HG03575 (cell line): ENCODE data around the gene GAL3ST3.
"Not testable (repeated sequence)": the region's sequence is repeated elsewhere in the genome, so short reads cannot be mapped to it uniquely, and the experiment has no call there.

ENCODE experiments used
- ATAC-seq: cut with Tn5 transposase; IDR thresholded peaks from one replicate; pipeline ENCODE4 v1.9.1; 2021; ENCODE audit not compliant: unreplicated experiment, insufficient number of reproducible peaks, low FRiP score; ENCODE audit errors: extremely low read depth

The GAL3ST3 gene

GRCh38 chr11:66016793-66017177 is 32.2 kb downstream of the GAL3ST3 start:
- ATAC-seq: no peak

GRCh38 chr11:66015936-66016792 is 32.8 kb downstream of the GAL3ST3 start:
- no peak for ATAC-seq

DNA sequence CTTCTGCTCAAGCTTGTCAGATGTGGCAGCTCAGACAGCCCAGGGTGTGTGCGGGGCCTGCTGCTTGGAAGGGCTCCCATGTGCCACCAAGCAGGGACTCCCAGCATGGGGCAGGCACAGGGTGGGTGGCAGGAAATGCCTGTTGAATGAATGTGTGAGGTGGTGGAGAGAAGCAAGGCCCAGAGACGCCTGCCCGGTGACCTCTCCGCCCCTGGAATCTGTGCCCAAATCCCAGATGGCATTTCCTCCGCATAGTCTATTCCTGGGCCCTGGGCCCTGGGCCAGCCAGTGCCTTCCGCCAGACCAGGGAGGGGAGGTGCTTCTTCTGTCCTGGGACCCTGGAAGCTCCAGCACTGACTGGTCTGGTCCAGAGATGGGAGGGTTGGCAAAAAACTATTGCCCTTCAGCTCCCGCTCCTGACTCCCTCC is 33.5 kb downstream of the GAL3ST3 start:
- ATAC-seq: no peak

GRCh38 chr11:66014804-66015453 is 34.0 kb downstream of the GAL3ST3 start:
- ATAC-seq: no peak

DNA sequence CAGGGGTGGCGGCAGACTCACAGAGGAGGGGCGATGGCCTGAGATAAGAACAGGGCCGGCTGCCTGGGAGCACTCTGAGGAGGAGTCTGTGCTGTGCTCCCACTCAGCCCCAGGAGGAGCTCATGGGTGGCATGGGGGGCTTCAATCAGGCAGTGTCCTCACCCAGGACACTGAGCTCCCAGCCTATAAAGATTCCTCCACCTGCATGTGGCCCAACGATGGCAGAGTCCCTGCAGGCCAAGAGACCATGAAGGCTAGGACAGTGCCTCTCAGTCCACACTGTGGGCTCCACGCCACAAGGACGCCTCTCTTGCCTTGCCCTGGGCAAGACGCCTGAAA is 35.2 kb downstream of the GAL3ST3 start:
- ATAC-seq: no peak

GRCh38 chr11:66012946-66013761 is 35.8 kb downstream of the GAL3ST3 start:
- no peak for ATAC-seq

DNA sequence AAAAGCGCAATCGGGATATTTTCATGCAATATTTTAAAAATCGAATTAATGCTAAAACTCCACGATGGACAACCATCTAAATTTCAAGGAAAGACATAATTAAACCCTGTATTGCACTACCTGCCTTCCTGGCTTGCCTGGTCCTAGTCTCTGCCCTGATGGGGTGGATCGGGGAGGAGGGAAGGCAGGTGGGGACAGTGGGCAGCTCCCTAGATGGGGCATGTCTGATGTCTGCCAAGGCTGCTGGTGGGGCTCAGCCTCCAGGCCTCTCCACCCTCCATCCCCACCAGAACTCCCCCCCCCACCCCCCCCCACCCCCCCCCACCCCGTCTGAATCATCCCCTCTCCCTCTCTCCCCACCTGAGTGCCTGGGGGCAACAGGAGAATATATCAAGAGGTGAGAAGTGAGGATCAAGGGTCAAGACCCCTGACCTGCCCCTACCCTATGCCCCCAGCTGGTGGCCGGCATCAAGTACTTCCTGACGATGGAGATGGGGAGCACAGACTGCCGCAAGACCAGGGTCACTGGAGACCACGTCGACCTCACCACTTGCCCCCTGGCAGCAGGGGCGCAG is 36.5 kb downstream of the GAL3ST3 start:
- no peak for ATAC-seq

DNA sequence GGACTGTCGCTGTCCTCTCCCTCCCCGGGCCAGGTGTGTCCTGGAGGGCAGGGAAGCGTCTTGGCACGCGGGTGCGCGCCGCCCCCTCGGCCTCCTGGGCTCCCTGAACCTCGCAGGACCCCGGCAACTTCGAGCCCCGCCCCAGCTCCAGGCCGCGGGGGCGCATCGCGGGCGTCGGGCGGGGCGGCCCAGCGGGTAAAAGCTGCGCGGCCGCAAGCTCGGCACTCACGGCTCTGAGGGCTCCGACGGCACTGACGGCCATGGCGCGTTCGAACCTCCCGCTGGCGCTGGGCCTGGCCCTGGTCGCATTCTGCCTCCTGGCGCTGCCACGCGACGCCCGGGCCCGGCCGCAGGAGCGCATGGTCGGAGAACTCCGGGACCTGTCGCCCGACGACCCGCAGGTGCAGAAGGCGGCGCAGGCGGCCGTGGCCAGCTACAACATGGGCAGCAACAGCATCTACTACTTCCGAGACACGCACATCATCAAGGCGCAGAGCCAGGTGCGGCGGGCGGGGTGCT is 37.1 kb downstream of the GAL3ST3 start, which contains the start of gene CST6:
CST6 (plus strand) TSS at position 224 of the 519 bp plus-strand sequence; CDS start at position 261, 37 bp downstream.
- ATAC-seq: no peak

- ATAC-seq: no peak
Measured at GRCh38 chr11:66011239-66011784, 37.6 kb downstream of the GAL3ST3 start.

GRCh38 chr11:66010036-66010435 is 38.9 kb downstream of the GAL3ST3 start:
- not testable (repeated sequence) for ATAC-seq

DNA sequence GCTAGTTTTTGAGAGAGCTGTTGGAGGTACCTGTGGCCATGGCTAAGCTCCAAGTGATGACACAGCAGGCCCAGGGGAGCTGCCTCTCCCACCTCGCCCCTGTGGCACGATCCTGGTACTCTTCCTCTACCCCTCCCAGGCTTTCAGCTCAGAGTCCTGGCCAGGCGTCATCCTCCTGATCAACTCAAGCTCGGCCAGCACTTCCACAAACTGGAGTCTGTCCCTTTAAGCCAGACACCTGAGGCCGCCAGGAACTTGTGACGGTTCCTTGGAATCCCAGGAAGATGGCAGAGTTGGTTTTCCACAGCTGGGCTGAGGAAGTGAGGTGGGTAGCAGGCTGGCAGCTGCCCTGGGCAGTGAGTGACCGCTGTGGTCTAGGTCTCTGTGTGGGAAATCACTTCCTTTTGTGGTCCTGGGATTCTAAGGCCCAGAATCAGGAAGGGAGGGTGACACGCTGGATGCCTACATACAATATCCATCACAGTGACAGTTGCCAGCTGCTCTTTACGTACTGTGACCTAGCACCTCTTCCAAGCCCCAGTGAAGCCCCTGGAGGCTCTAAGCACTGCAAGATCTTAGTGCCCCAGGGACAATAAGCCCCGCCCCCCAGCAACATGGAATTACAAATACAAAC is 40.4 kb downstream of the GAL3ST3 start:
- ATAC-seq: no peak

DNA sequence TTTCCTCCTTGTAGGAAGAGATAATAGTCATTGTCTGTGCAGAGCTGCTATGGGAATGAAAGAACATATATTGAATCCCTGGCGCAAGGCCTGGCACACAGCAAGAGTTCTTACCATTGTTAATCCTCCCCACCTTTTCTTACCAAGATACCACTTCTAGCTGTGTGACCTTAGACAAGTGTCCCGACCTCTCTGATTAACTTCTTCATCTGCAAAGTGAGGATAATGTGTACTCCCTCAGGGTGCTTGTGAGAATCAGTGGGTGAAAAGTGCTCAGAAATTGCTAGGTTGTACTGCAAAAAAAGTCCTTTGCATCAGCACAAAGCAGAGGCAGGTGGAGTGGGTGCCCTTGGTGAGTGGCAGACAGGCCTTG is 40.9 kb downstream of the GAL3ST3 start:
- ATAC-seq: no peak

GRCh38 chr11:66007201-66007634 is 41.7 kb downstream of the GAL3ST3 start:
- no peak for ATAC-seq

DNA sequence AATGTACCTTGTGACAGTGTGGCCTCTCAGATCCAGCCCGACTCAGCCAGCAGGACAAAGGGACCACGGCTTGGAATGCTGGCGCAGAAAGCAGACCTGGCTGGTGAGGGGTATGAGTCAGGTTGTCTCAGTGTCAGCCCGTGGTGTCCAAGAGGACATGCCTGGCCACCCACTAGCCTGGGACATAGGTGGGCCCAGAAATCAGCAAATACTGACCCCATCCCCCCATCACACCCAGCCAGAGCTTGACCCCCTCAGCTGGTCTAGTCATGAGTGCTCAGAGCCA is 42.1 kb downstream of the GAL3ST3 start:
- no peak for ATAC-seq

GRCh38 chr11:66006134-66006890 is 42.6 kb downstream of the GAL3ST3 start:
- ATAC-seq: no peak

- ATAC-seq: no peak
Measured at GRCh38 chr11:66004186-66004585, 44.8 kb downstream of the GAL3ST3 start.

DNA sequence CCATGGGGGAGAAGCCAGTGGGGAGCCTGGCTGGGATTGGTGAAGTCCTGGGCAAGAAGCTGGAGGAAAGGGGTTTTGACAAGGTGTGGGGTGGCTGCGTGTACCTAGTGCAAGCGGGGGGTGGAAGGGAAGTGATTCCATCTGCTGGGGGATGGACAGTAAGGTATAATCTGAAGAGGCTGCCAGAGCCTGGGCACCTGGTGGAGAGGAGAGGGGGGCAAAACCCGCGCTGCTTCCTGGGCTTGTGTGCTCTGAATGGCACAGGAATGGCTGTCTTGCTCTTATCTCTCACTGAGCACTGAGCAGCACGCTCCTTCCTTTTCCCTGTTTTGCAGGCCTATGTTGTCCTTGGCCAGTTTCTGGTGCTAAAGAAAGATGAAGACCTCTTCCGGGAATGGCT is 45.7 kb downstream of the GAL3ST3 start:
- ATAC-seq: no peak

- ATAC-seq: no peak
Measured at GRCh38 chr11:66002648-66003225, 46.2 kb downstream of the GAL3ST3 start.
